Suprapubic skin (tissue), 3 donors: ENCODE results near the gene CD68.

ENCODE experiments used
- CTCF ChIP-seq, 2 donors: fragments of 200-600 bp in 1 of 2; fragments of 450-650 bp in 1 of 2; sonication (generic) in 1 of 2; IDR thresholded peaks; one replicate each; pipeline ENCODE4 v1.5.1; 2016 to 2019; ENCODE audit warnings: antibody characterized with exemption in 2 of 2, mild to moderate bottlenecking in 1 of 2, moderate library complexity in 1 of 2
- EP300 ChIP-seq: sonication (generic); formaldehyde crosslinking; IDR thresholded peaks from one replicate; pipeline ENCODE4 v1.6.1; 2017; ENCODE audit warnings: antibody characterized with exemption

DNA sequence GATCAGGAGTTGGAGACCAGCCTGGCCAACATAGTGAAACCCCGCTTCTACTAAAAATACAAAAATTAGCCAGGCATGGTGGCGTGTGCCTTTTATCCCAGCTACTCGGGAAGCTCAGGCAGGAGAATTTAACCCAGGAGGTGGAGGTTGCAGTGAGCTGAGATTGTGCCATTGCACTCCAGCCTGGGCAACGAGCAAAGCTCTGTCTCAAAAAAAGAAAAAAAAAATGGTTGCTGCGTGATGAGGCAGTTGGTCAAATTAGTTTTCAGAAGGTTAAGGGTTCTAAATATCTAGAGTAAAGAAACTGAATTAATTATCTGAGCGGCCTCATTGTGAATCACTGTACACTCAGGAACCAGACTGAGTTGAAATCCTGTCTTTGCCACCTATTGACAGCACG is 3.5 kb upstream of the CD68 start:
- TF ChIP-seq CTCF (IDR thresholded peaks at IDR 0.05) (no peak), EP300 (no peak)
